H1 (cell line): ENCODE results near the gene REG1A.

Experiments
- BACH1 ChIP-seq: IDR thresholded peaks from 2 replicates; pipeline ENCODE4 v1.6.1; 2012; ENCODE audit warnings: low read length, improper control_type of control experiment
- CHD2 ChIP-seq: IDR thresholded peaks from 2 replicates; pipeline ENCODE4 v1.6.1; 2012; ENCODE audit warnings: low read length, improper control_type of control experiment
- CREB1 ChIP-seq: IDR thresholded peaks from 2 replicates; pipeline ENCODE4 v1.6.1; 2012; ENCODE audit warnings: inconsistent platforms
- EP300 ChIP-seq, 2 experiments: IDR thresholded peaks; 1 replicate in 1 of 2; 2 replicates in 1 of 2; pipeline ENCODE4 v1.6.1; 2011 to 2012; ENCODE audit warnings: low read depth in 2 of 2, low read length in 2 of 2, mild to moderate bottlenecking in 2 of 2, borderline replicate concordance in 1 of 2, inconsistent platforms in 1 of 2, moderate library complexity in 1 of 2
- FOSL1 ChIP-seq: IDR thresholded peaks from 2 replicates; pipeline ENCODE4 v1.6.1; 2011; ENCODE audit warnings: mild to moderate bottlenecking, low read depth, low read length, moderate library complexity; ENCODE audit not compliant: insufficient read depth
- HDAC2 ChIP-seq, 2 experiments: fragments of 300-600 bp in 1 of 2; sonication (generic) in 1 of 2; IDR thresholded peaks; 2 replicates each; pipeline ENCODE4 v1.6.1; 2011 to 2012; ENCODE audit warnings: low read depth in 2 of 2, low read length in 2 of 2, mild to moderate bottlenecking in 2 of 2, moderate library complexity in 2 of 2, borderline replicate concordance in 1 of 2, inconsistent platforms in 1 of 2
- POLR2A ChIP-seq, 2 experiments: IDR thresholded peaks; 1 replicate in 1 of 2; 2 replicates in 1 of 2; pipeline ENCODE4 v1.6.1; 2011; ENCODE audit warnings: low read depth in 2 of 2, low read length in 2 of 2, mild to moderate bottlenecking in 2 of 2; ENCODE audit errors: control extremely low read depth in 1 of 2
- POLR2AphosphoS5 ChIP-seq: IDR thresholded peaks from 2 replicates; pipeline ENCODE4 v1.6.1; 2011; ENCODE audit warnings: low read depth, low read length
- RAD21 ChIP-seq, 2 experiments: IDR thresholded peaks in 1 of 2; conservative IDR thresholded peaks in 1 of 2; 2 replicates each; pipeline ENCODE4 v1.6.1; 2011; ENCODE audit warnings: low read depth in 2 of 2, low read length in 2 of 2, improper control_type of control experiment in 1 of 2, inconsistent platforms in 1 of 2, mild to moderate bottlenecking in 1 of 2, moderate library complexity in 1 of 2
- RFX5 ChIP-seq: IDR thresholded peaks from 2 replicates; pipeline ENCODE4 v1.6.1; 2011; ENCODE audit warnings: low read depth, low read length, improper control_type of control experiment, borderline replicate concordance
- TEAD4 ChIP-seq: IDR thresholded peaks from 2 replicates; pipeline ENCODE4 v1.6.1; 2012; ENCODE audit warnings: low read depth, low read length, inconsistent platforms, mixed read lengths
- TF ChIP-seq, protein P1 (sequence below), 3 experiments: IDR thresholded peaks; 1 replicate in 2 of 3; 2 replicates in 1 of 3; pipeline versions ENCODE4 v1.5.1 to v1.6.1; 2011; ENCODE audit warnings: low read length in 3 of 3, mild to moderate bottlenecking in 3 of 3, inconsistent platforms in 2 of 3, low read depth in 1 of 3, moderate library complexity in 1 of 3; ENCODE audit not compliant: insufficient read depth in 1 of 3; ENCODE audit errors: control extremely low read depth in 1 of 3

DNA sequence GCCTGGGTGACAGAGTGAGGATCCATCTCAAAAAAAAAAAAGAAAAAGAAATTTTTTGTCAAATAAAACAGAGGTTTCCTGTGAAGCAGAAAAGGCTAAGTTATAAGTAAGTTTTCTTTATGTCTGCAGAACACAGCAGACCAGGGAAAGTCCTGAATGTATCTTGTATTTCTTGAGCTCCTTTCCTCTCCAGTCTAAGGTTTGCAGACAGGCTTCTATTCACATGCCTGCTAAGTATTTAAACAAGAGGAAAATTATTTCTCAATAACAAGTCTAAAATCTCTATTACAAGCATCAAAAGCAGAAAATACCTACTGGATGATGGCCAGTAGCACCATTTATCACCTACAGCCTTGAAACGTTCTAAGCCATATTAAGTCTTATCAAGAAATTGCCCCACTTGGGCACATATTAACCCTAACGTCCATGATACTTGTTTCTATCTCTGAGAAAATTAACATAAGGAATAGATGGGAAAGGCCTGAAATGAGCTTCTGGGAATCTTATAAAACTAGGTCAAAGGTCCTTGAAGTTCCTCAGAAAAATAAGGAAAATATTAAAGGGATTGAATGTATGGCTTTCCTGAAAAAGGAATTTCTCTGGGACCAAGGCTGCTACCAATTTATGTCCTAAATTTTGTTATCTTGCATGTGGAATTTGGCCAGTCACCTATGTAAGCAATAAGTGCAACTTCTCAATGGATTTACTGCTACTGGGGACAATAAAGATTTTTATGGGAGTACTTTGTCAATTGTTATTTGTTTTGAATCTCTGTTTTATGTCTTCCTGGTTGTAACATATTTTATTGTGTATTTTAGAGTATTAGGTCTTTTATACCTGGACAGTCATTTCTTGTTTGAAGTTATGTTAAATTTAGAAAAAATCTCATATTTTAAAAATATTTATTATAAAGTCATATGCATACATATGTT, 3.0 kb upstream of the REG1A start:
- no peak for TF ChIP-seq POLR2AphosphoS5
- TF ChIP-seq POLR2A (IDR thresholded peaks at IDR 0.05; ENCODE audit: control extremely low read depth in 1 of 2, low read depth in 2 of 2, low read length in 2 of 2) = no peak
- TF ChIP-seq RAD21 (IDR thresholded peaks at IDR 0.05 in 1 of 2, conservative IDR thresholded peaks at IDR 0.05 in 1 of 2; ENCODE audit: low read depth in 2 of 2, low read length in 2 of 2) = no peak
- TF ChIP-seq, protein P1, sequence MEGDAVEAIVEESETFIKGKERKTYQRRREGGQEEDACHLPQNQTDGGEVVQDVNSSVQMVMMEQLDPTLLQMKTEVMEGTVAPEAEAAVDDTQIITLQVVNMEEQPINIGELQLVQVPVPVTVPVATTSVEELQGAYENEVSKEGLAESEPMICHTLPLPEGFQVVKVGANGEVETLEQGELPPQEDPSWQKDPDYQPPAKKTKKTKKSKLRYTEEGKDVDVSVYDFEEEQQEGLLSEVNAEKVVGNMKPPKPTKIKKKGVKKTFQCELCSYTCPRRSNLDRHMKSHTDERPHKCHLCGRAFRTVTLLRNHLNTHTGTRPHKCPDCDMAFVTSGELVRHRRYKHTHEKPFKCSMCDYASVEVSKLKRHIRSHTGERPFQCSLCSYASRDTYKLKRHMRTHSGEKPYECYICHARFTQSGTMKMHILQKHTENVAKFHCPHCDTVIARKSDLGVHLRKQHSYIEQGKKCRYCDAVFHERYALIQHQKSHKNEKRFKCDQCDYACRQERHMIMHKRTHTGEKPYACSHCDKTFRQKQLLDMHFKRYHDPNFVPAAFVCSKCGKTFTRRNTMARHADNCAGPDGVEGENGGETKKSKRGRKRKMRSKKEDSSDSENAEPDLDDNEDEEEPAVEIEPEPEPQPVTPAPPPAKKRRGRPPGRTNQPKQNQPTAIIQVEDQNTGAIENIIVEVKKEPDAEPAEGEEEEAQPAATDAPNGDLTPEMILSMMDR (IDR thresholded peaks at IDR 0.05; ENCODE audit: control extremely low read depth in 1 of 3, insufficient read depth in 1 of 3, low read depth in 1 of 3, low read length in 3 of 3) = no peak
- TF ChIP-seq EP300 (IDR thresholded peaks at IDR 0.05; ENCODE audit: borderline replicate concordance in 1 of 2, low read depth in 2 of 2, low read length in 2 of 2) = no peak
- no peak for TF ChIP-seq HDAC2 (IDR thresholded peaks at IDR 0.05; ENCODE audit: borderline replicate concordance in 1 of 2, low read depth in 2 of 2, low read length in 2 of 2)
- no peak for TF ChIP-seq BACH1
- no peak for TF ChIP-seq RFX5
- no peak for TF ChIP-seq TEAD4
- TF ChIP-seq CREB1 = no peak
- no peak for TF ChIP-seq FOSL1
- TF ChIP-seq CHD2 = no peak
